Cardiac muscle cell (in vitro differentiated cells and primary cell): ENCODE data around the gene HSF5. TPM values are rescaled to one million over a fixed set of nuclear protein-coding genes. Genes with fewer than 3 reads are reported as not detected.

Source experiments
- DNase-seq, 2 donors: peaks; one replicate each; pipeline versions ENCODE4 v3.0.0 to v3.0.0-alpha.2; 2010 to 2017; ENCODE audit warnings: low read depth in 1 of 2, low spot score in 1 of 2
- H3K27ac ChIP-seq: fragments of 200-600 bp; sonication (generic); 2 replicates; pipeline ENCODE4 v1.5.1; 2016
- H3K27me3 ChIP-seq: fragments of 200-600 bp; sonication (generic); 2 replicates; pipeline ENCODE4 v1.6.0; 2016; ENCODE audit warnings: control low read depth
- H3K36me3 ChIP-seq: fragments of 200-600 bp; sonication (generic); 2 replicates; pipeline ENCODE4 v1.5.1; 2016; ENCODE audit warnings: control low read depth
- H3K4me1 ChIP-seq: fragments of 200-600 bp; sonication (generic); 2 replicates; pipeline ENCODE4 v1.8.1; 2017; ENCODE audit warnings: low read depth, mild to moderate bottlenecking, mixed run types
- H3K4me3 ChIP-seq: fragments of 200-600 bp; sonication (generic); 2 replicates; pipeline ENCODE4 v1.5.1; 2016; ENCODE audit warnings: mild to moderate bottlenecking
- H3K9me3 ChIP-seq: fragments of 200-600 bp; sonication (generic); 2 replicates; pipeline ENCODE4 v1.5.1; 2017; ENCODE audit warnings: low read depth, mild to moderate bottlenecking, control low read depth
- CTCF ChIP-seq: IDR thresholded peaks from 2 replicates; pipeline ENCODE4 v1.5.1; 2012; ENCODE audit warnings: low read depth, mild to moderate bottlenecking, low read length
- polyA plus RNA-seq: library from polyadenylated mRNA; unstranded; fragments of >200 nt; fragmentation: Nextera tagmentation; extraction: Ambion mirVana; gene quantifications from 2 replicates; pipeline ENCODE4 v1.2.1, GENCODE V29; 2016
- total RNA-seq: library from RNA; depleted of rRNA; stranded (reverse); fragments of >200 nt; gene quantifications from 2 replicates; pipeline ENCODE4 v1.2.3, GENCODE V29; 2016

Gene HSF5
- total and polyA plus RNA-seq, 2 experiments from 2014 or later, result 0.03 TPM; not detected in 1

- Histone ChIP-seq H3K27me3 (no peaks in the 10 kb centered on the region), H3K9me3 (no peaks in the 10 kb centered on the region), H3K36me3 (no peaks in the 10 kb centered on the region), H3K27ac (no peak overlapping the region), H3K4me3 (no peak overlapping the region), H3K4me1 (no peaks in the 10 kb centered on the region)
- TF ChIP-seq CTCF, result no peak
- DNase-seq, result no peak
Observed at GRCh38 chr17:58373003-58373402, 115.2 kb downstream of the HSF5 start.

- H3K9me3 ChIP-seq, result no peaks in the 10 kb centered on the region
- no peaks in the 10 kb centered on the region for H3K36me3 ChIP-seq
- H3K27me3 ChIP-seq, result no peaks in the 10 kb centered on the region
- no peak for DNase-seq
- TF ChIP-seq CTCF, result no peak
- no peak overlapping the region for H3K4me3 ChIP-seq
- H3K27ac ChIP-seq, result no peak overlapping the region
- peaks cover 5% of the 10 kb centered on the region for H3K4me1 ChIP-seq
Observed at GRCh38 chr17:58371300-58371950, 116.8 kb downstream of the HSF5 start.

GRCh38 chr17:58370716-58371115 lies 117.5 kb downstream of the HSF5 start:
- DNase-seq, result no peak
- no peaks in the 10 kb centered on the region for H3K27me3 ChIP-seq
- no peaks in the 10 kb centered on the region for H3K9me3 ChIP-seq
- peaks cover 12% of the 10 kb centered on the region for H3K4me1 ChIP-seq
- no peak overlapping the region for H3K4me3 ChIP-seq
- H3K36me3 ChIP-seq, result no peaks in the 10 kb centered on the region
- TF ChIP-seq CTCF, result no peak
- H3K27ac ChIP-seq, result no peak overlapping the region

GRCh38 chr17:58370309-58370708 lies 117.9 kb downstream of the HSF5 start:
- Histone ChIP-seq H3K4me3 (no peak overlapping the region), H3K36me3 (no peaks in the 10 kb centered on the region), H3K27me3 (no peaks in the 10 kb centered on the region), H3K9me3 (no peaks in the 10 kb centered on the region), H3K27ac (no peak overlapping the region), H3K4me1 (peaks cover 13% of the 10 kb centered on the region)
- TF ChIP-seq CTCF, result no peak
- no peak for DNase-seq

Other genes with a start within 250 kb of the HSF5 start
- gene LPO, start 249.8 kb downstream of the HSF5 start, total RNA-seq, result not detected in 2 replicates
- gene LPO, start 249.8 kb downstream of the HSF5 start, polyA plus RNA-seq, result not detected in 2 replicates
- gene MPO, start 207.5 kb downstream of the HSF5 start, total RNA-seq, result not detected in 2 replicates
- gene MPO, start 207.5 kb downstream of the HSF5 start, polyA plus RNA-seq, result not detected in 2 replicates
- gene TSPOAP1, start 159.6 kb downstream of the HSF5 start, total RNA-seq, result 45.1 and 92.1 TPM in 2 replicates
- 77.5 and 85.3 TPM in 2 replicates for gene TSPOAP1, start 159.6 kb downstream of the HSF5 start, polyA plus RNA-seq
- 94.6 and 152 TPM in 2 replicates for gene SUPT4H1, start 136.2 kb downstream of the HSF5 start, total RNA-seq
- 97.9 and 102 TPM in 2 replicates for gene SUPT4H1, start 136.2 kb downstream of the HSF5 start, polyA plus RNA-seq
- 8.6 and 8.7 TPM in 2 replicates for gene RNF43, start 70.9 kb downstream of the HSF5 start, total RNA-seq
- 5.0 and 9.4 TPM in 2 replicates for gene RNF43, start 70.9 kb downstream of the HSF5 start, polyA plus RNA-seq
- gene MTMR4, start 26.2 kb upstream of the HSF5 start, total RNA-seq, result 29.9 and 47.7 TPM in 2 replicates
- gene MTMR4, start 26.2 kb upstream of the HSF5 start, polyA plus RNA-seq, result 26.0 and 30.4 TPM in 2 replicates
- gene TEX14, start 203.6 kb upstream of the HSF5 start, total RNA-seq, result 0.25 and 0.60 TPM in 2 replicates
- gene TEX14, start 203.6 kb upstream of the HSF5 start, polyA plus RNA-seq, result 0.24 and 0.32 TPM in 2 replicates
- 10.9 and 14.8 TPM in 2 replicates for gene RAD51C, start 204.2 kb upstream of the HSF5 start, total RNA-seq
- 21.8 and 37.2 TPM in 2 replicates for gene RAD51C, start 204.2 kb upstream of the HSF5 start, polyA plus RNA-seq